OCI-LY1 (cell line): ENCODE measurements around the gene CACNA1C.

Experiments used
- EZH2 ChIP-seq: fragments of 200-600 bp; sonication (generic), shearing (Covaris generic); IDR thresholded peaks from 2 replicates; pipeline ENCODE4 v1.8.0; 2017; ENCODE audit warnings: borderline replicate concordance, mixed run types, mild to moderate bottlenecking, antibody characterized with exemption, low read length, moderate library complexity, mixed read lengths
- TF ChIP-seq, protein P1 (sequence below): fragments of 200-600 bp; sonication (generic), shearing (Covaris generic); IDR thresholded peaks from 2 replicates; pipeline ENCODE4 v1.5.1; 2017; ENCODE audit warnings: mild to moderate bottlenecking, antibody characterized with exemption, low read length, moderate library complexity, mixed read lengths

DNA sequence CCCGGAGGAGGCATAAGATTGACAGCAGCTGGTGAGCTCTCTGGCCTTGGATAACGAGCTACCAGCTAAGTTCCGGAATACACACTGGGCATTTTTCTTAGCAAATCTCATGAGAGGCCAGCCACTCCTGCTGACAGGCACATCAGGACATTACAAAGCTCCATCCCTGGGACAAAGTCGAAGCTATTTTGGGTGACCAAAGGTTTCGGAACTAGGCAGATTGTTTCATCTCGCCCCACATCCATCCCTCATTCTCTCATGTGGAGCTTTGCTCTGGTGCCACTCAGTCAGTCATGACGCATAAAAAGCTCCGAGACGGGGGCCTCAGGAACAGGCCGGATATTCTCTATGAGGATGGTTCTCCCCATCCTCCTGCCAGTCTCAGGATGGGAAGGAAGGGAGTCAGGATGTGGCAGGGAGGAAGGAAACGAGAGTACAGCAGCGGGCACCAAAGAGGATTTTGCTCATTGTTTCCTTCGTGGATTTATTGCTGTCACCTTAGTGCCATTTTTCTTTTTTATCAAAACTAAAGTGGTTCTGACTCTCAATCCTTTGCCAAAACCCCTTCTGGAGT lies 488.9 kb downstream of the CACNA1C start:
- TF ChIP-seq, protein P1, sequence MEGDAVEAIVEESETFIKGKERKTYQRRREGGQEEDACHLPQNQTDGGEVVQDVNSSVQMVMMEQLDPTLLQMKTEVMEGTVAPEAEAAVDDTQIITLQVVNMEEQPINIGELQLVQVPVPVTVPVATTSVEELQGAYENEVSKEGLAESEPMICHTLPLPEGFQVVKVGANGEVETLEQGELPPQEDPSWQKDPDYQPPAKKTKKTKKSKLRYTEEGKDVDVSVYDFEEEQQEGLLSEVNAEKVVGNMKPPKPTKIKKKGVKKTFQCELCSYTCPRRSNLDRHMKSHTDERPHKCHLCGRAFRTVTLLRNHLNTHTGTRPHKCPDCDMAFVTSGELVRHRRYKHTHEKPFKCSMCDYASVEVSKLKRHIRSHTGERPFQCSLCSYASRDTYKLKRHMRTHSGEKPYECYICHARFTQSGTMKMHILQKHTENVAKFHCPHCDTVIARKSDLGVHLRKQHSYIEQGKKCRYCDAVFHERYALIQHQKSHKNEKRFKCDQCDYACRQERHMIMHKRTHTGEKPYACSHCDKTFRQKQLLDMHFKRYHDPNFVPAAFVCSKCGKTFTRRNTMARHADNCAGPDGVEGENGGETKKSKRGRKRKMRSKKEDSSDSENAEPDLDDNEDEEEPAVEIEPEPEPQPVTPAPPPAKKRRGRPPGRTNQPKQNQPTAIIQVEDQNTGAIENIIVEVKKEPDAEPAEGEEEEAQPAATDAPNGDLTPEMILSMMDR: no peak
- TF ChIP-seq EZH2: no peak
